GM03348 (cell line): ENCODE results near the gene LRRC71.
"Not testable (repeated sequence)": the region's sequence is repeated elsewhere in the genome, so short reads cannot be mapped to it uniquely, and the experiment has no call there.

Source experiments
- DNase-seq: peaks from one replicate; pipeline ENCODE4 v3.0.0; 2012; ENCODE audit warnings: low spot score

The LRRC71 gene

DNA sequence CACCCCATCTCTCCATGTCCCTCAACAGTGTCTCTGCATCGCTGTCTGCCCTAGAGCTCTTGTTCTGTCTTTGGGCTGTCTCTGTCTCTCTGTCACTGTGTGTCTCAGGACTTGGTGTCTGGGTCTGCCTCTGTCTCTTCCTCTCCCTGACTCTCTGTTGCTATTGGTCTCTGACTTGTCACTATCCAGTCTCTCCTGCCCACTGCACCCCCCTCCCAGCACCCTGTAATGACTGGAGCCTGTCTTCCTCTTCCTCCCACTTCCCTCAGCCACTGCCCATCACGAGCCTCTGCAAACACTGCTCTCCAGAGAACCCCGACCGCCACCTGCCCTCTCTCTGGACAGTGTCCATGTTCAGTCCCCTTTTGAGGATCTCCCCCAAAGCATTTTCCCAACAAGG lies 14.8 kb upstream of the LRRC71 start:
- no peak for DNase-seq

DNA sequence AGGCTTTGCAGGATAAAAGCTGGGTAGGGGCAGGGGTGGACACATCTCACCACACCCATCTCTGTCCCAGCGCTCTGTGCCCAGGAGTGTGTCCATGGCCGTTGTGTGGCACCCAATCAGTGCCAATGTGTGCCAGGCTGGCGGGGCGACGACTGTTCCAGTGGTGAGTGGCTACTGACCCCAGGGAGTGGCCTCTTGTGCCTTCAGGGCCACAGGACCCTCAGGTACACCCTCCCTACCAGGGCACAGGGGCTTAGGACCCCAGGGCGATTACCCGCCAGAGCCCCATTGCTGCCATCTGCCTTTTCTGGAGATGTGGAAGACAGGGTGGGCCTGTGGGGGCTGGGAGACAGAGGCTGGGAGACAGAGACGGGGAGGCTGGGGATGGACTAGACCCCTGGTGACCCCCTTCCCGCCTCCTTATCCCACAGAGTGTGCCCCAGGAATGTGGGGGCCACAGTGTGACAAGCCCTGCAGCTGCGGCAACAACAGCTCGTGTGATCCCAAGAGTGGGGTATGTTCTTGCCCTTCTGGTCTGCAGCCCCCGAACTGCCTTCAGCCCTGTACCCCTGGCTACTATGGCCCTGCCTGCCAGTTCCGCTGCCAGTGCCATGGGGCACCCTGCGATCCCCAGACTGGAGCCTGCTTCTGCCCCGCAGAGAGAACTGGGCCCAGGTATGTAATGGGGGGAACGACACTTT lies 14.1 kb upstream of the LRRC71 start:
- no peak for DNase-seq

DNA sequence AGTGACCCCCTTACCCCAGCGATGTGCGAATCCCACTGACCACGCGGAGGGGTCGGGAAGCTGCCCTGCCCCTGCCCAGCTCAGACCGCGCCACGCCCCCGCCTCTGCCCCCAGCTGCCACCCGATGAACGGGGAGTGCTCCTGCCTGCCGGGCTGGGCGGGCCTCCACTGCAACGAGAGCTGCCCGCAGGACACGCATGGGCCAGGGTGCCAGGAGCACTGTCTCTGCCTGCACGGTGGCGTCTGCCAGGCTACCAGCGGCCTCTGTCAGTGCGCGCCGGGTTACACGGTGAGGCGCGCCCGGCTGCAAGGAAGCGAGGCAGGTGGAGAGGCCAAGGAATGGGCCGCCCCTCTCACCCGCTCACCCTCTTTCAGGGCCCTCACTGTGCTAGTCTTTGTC lies 11.9 kb upstream of the LRRC71 start:
- no peak for DNase-seq

DNA sequence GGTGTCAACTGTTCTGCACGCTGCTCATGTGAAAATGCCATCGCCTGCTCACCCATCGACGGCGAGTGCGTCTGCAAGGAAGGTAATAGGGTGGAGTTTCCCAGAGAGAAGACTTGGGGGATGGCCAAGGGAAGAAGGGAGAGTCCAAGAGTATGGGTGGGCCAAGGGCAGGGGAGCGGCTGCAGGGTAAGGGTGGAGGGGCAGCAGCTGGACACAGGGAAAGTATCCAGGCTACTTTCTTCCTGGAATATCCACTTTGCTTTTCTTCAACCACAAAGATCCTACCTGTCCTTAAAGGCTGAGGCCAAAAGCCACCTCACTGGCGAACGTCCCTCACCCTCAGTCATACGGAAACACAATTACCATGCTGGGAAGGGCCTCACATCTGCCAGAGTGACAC lies 11.5 kb upstream of the LRRC71 start:
- no peak for DNase-seq

DNA sequence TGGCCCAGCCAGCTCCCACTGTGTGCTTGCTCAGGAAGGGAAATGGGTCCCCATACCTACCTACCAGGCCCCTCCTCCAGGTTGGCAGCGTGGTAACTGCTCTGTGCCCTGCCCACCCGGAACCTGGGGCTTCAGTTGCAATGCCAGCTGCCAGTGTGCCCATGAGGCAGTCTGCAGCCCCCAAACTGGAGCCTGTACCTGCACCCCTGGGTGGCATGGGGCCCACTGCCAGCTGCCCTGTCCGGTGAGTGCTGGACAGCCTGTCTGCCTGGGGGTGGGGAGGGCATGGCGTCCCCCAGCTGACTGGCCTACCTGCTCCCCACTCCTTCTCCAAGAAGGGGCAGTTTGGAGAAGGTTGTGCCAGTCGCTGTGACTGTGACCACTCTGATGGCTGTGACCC lies 10.8 kb upstream of the LRRC71 start:
- no peak for DNase-seq

DNA sequence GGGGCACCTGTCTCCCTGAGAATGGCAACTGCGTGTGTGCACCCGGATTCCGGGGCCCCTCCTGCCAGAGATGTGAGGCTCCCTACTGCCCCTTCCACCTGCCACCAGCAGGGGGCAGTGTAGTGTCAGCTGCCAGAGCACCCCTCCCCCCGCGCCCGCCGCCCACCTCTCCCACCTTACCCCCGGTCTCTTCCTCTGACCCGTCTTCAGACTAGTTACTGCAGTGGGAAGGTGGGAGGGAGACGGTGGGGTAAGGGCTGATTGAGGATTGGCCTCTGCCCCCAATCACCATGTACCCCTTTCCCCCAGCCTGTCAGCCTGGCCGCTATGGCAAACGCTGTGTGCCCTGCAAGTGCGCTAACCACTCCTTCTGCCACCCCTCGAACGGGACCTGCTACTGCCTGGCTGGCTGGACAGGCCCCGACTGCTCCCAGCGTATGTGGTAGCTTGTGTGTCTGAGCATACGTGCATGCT lies 10.1 kb upstream of the LRRC71 start:
- peak; percentile 72 for DNase-seq

DNA sequence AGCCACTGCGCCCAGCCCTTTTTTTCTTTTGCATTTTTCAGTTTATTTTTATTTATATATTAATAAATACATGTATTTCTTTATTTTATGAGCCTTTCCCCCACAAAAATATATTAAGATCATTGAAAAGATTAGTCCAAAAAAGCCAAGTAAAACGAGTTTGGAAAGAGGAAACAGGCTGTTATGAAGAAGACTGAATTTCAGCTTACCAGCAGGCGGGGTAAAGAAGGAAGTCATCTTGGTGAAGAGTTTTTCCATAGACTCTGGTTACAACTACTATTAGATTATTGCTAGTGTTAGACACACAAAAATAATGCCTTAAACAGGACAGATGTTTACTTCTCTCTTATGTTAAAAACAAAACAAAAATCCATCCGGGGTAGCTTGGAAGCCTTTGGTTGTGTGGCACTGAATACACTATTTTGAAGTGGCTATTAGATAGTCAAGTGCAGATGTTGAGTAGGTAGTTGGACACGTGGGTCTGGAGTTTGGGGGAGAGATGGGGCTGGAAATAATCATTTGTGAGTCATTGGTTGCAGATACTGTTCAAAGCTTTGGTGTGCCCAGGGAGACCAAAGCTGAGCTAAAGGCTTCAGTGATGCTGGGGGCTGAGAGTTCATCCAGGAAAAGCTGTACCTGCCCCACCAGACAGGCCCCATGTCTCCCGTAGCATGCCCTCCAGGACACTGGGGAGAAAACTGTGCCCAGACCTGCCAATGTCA lies 8.7 kb upstream of the LRRC71 start:
- DNase-seq, result no peak

DNA sequence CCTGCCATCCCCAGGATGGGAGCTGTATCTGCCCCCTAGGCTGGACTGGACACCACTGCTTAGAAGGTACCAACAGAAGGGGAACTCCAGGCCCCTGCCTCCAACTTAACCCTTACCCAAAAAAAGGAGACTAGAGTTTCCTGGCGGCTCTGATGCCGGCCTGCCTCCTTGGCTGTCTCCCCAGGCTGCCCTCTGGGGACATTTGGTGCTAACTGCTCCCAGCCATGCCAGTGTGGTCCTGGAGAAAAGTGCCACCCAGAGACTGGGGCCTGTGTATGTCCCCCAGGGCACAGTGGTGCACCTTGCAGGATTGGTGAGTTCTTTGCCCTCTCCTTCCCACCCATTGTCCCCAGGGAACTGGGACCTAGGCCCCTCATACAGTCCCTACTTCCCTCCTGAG lies 8.1 kb upstream of the LRRC71 start:
- no peak for DNase-seq

DNA sequence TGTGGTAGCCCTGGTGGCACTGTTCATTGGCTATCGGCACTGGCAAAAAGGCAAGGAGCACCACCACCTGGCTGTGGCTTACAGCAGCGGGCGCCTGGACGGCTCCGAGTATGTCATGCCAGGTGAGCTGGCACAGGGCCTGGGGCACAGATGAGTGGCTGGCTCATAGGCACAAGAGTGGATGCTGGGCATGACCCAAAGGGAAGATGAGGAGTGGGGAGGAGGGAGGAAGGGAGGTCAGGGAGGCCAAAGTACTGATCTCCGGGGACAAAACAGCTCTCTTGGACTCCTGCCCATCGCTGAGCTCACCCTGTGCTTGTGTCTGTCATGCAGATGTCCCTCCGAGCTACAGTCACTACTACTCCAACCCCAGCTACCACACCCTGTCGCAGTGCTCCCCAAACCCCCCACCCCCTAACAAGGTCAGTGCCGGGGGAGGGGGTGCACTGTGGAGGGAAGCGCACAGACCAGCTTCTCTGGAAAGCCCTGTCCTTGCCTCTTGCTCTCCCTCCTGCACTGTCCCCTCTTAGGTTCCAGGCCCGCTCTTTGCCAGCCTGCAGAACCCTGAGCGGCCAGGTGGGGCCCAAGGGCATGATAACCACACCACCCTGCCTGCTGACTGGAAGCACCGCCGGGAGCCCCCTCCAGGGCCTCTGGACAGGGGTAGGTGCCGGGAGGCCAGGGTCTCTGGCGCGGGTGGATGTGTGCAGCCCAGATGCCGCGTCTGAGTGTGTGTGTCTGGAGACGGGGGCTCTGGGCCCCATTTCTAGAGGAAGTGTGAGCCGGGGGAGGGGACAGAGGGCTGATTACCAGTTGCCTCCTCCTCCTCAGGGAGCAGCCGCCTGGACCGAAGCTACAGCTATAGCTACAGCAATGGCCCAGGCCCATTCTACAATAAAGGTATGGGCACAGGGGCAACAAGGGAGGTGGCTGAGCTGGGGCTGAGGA lies 7.3 kb upstream of the LRRC71 start:
- no peak for DNase-seq

DNA sequence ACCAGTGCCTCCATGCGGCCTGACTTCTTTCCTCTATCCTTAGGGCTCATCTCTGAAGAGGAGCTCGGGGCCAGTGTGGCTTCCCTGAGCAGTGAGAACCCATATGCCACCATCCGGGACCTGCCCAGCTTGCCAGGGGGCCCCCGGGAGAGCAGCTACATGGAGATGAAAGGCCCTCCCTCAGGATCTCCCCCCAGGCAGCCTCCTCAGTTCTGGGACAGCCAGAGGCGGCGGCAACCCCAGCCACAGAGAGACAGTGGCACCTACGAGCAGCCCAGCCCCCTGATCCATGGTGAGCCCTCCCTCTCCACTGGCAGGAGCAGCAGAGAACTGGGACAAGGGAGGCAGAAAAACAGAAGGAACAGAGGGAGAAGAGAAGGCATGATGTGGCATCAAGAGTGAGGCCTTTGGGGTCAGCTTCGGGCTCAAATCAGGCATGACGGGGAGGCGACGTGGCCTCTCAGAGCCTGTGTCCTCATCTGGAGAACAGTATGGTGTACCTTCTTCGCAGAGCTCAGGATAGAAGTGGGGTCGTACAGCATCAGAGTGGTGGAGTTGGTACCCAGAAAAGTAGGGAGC lies 6.5 kb upstream of the LRRC71 start:
- no peak for DNase-seq

DNA sequence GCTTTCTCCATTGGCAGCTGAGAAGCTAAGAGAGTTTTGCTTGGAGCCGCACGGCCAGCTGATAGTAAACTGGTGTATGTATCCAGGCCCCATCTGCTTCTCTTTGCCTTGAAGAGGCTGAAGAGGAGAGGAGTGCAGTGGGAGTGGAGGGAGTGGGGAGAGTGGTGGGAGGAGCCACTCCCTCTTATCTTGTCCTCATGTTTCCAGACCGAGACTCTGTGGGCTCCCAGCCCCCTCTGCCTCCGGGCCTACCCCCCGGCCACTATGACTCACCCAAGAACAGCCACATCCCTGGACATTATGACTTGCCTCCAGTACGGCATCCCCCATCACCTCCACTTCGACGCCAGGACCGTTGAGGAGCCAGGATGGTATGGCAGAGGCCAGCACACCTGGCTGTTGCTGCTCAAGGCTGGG lies 6.0 kb upstream of the LRRC71 start:
- no peak for DNase-seq

DNA sequence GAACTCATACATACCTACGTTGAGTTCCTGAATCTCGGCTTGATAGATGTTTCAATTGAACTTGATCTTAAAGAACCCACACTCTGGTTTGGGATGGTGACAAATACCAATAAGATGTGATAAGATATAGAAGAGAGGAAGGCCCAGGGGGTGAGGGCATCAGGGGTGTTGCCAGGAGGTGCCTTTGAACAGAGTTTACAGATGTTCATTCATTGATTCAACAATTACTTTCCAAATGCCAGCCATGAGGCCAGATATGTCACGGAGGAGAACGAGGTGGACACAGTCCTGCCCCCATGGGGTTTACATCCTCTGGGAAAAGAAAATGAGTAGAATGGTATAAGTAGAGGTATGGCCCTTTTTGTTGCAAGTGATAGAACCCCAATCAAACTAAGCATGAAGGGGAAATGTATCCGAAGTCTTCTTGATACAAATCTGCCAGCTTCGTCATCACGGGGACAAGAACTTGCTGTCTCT lies 659 bp downstream of the LRRC71 start:
- DNase-seq, result no peak

DNA sequence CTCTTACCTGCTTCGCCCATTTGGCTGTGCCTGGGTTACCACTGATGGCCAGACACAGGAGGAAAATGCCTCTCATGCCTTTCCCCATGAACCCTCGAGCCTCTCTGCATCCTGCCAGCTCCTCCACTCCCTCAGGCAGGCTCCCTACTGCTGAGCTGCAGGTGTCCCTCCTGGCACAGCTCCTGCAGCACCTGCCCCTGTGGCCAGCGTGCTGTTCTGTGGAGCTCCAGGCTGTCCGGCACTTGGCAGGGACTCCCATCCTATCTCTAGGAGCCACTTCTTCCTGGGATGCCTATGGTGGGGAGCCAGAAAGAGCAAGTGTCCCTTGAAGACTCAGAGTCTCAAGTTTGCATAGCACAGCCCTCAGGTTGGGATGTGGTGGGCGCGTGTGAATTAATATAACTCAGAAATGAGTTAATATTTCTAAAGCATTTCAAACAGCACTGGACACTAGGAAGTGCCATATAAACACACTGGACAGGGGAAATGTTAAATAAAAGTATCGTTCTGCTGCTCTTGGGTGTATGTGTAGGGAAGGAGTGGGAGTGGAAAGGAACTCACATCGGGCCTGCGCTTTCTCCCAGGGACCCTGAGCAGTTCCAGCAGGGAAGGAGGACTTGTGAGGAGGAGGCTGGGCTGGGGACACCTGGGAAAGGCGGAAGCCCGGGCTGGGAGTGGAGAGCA lies 2.7 kb downstream of the LRRC71 start:
- no peak for DNase-seq

DNA sequence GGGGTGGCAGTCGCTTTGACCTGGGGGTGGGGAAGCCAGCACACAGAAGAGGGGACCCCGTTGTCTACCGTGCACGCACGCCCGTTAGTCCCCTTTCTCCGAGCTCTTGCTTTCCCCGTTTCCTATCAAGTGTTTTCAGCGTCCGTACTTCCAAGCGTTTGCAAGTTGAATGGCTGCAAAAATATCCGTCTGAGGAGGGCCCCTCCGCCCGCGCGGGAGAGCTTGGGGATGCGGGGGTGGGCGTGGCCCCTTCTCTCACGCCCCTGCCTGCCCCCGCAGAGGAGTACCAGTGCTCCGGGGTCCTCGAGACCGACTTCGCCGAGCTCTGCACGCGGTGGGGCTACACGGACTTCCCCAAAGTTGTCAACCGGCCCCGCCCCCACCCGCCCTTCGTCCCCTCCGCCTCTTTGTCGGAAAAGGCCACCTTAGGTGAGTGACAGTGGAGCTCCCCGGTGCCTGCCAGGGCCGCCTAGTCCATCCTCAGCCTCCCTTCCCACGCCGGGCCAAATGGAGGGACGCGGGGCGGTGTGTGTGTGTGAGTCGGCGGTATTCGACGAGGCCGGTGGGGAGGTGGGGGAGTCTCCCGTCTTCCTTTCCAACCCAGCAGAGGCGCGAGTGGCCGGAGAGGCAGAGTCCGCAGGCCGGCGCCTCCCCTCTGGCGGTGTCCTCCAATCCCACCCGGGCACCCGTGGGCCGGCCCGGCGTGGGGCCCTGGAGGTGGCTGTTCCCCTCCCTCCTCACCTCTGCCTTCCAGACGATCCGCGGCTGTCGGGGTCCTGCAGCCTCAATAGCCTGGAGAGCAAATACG lies 3.4 kb downstream of the LRRC71 start:
- DNase-seq, result no peak

DNA sequence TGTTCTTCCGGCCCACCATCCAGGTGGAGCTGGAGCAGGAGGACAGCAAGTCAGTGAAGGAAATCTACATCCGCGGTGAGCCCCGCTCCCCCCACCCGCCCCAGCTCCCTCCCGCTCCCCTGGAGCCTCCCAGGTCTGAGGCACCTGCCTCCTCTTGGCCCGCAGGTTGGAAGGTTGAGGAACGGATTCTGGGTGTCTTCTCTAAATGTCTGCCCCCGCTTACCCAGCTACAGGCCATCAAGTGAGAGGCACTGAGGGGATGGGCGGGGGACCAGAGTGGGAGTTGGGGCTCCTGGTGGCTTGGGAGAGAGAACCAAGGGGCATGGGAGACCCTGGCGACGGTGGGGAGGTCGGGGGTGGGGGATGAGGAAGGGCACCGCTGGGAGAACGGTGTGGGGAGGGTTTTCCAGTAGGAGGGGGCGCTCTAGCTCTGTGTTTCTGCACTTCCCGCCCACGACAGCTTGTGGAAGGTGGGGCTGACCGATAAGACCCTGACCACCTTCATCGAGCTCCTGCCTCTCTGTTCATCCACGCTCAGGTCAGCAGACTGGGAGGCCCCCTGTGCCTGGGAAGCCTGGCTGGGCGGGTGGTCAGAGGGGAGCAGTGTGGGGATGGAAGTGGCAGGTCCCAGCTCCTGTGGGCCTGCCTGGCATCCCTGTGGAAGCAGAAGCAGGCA lies 4.2 kb downstream of the LRRC71 start:
- no peak for DNase-seq

DNA sequence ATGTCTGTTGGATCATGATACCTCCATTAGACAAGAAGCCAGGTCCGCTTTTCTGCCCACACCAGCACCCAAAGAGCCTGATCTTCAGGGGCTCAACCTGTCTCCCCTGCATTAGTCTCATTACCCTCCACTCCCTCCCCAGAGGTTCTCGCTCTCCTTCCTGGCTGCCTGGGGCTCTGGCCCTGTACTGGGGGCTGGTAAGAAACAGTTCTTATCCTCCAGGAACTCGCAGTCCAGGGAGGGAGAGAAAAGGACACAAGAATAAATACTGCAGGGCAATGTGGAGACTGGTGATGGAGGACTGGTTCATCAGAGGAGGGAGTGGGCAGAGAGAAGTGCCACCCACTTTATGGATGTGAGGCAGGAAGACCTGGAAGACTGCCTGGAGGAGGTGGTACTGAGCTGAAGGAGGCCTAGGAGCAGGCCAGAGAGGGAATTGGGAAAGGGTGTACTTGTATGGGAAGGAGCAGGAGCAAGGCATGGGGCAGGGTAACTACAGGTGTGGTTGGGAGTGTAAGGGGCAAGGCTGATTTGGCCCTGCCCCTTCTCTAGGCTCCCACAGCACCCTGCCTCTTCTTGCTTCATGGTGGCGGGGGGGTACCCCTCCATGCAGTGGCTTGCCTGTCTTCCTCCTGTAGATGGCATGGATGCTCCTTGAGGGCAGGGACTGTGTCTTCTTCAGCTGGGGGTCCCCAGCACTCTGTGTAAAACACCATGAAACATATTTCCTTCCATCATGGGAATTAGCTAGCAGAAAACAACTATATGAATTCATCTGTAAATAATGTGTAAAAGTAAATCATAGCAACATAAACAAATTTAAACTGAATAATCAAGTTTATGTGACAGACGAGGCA lies 5.0 kb downstream of the LRRC71 start:
- DNase-seq, result no peak

DNA sequence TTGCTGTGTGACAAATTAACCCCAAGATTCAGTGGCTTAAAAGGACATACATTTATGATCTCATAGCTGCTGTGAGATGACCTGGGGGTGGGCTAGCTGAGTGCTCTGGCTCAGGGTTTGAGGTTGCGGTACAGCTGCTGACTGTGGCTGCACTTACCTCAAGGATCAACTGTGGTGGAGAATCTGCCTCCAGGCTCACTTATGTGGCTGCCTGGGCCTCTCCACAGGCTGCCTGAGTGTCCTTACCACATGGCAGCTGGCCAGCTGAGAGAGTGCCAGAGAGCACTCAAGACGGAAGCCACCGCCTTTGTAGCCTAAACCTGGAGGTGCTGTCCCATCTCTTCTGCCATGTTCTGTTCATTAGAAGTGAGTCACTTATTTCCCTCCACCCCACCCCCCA lies 5.7 kb downstream of the LRRC71 start:
- DNase-seq, result no peak

DNA sequence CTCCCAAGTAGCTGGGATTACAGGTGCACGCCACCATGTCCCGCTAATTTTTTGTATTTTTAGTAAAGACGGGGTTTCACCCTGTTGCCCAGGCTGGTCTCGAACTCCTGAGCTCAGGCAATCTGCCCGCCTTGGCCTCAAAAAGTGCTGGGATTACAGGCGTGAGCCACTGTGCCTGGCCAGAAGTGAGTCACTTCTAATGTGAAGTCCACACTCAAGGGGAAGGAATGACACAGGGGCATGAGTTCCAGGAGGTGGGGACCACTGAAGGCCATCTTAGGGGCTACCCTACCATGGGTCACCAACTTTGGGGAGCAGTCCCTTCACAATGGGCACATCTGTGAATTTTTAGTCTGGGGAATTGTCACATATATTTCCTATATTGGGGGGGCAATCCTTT lies 6.3 kb downstream of the LRRC71 start:
- not testable (repeated sequence) for DNase-seq
